Effector memory CD4-positive, alpha-beta T cell (primary cell): Measurements from ENCODE around the gene HIVEP3.

Source experiments
- DNase-seq, 3 donors: peaks; one replicate each; pipeline ENCODE4 v3.0.0-alpha.2; 2020
- H3K27ac ChIP-seq: 2 replicates; pipeline ENCODE4 v1.7.0; 2013; ENCODE audit warnings: mild to moderate bottlenecking, low read length, moderate library complexity; ENCODE audit not compliant: insufficient read depth, poor library complexity, severe bottlenecking
- H3K27me3 ChIP-seq: replicated peaks from 2 replicates; pipeline ENCODE4 v1.7.0; 2013; ENCODE audit warnings: mild to moderate bottlenecking, low read length; ENCODE audit not compliant: insufficient read depth, control insufficient read depth, poor library complexity, severe bottlenecking
- H3K36me3 ChIP-seq: 2 replicates; pipeline ENCODE4 v1.7.0; 2013; ENCODE audit warnings: mild to moderate bottlenecking, low read length, moderate library complexity; ENCODE audit not compliant: control insufficient read depth, insufficient read depth
- H3K4me1 ChIP-seq: 2 replicates; pipeline ENCODE4 v1.7.0; 2013; ENCODE audit warnings: low read length, mild to moderate bottlenecking; ENCODE audit not compliant: control insufficient read depth, insufficient read depth, poor library complexity, severe bottlenecking
- H3K4me3 ChIP-seq: 2 replicates; pipeline ENCODE4 v1.7.0; 2013; ENCODE audit warnings: low read length, low read depth, mild to moderate bottlenecking; ENCODE audit not compliant: insufficient read depth, poor library complexity, severe bottlenecking
- H3K9me3 ChIP-seq: 2 replicates; pipeline ENCODE4 v1.7.0; 2013; ENCODE audit warnings: mild to moderate bottlenecking, low read length, moderate library complexity; ENCODE audit not compliant: control insufficient read depth

HIVEP3 gene

DNA sequence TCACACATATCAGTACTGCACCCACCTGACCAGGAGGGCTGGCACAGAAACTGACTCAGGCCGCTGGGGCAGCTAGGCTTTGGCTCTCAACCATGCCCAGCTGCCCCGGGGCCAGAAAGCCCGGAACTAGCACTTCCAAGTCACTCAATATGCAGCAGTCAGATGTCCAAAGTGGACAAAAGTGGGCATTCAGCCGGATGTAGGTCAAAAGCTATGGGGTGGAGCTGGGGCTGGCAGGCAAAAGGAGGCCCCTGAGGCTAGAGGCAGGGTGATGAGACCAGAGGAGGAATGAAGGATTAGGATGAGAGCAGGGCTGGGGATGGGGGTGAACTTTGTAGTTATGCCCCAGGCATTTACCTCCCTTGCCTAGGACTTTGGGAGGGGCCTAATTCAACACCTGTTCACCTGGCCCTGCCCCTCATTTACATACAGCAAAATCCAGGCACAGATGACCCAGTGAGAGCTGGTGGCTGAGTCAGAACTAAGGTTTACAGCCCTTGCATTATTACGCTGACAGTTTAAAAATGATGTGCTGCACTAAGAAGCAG lies 403.5 kb downstream of the HIVEP3 start:
- peaks cover 4% of the 10 kb centered on the region for H3K4me1 ChIP-seq
- H3K27ac ChIP-seq, result no peak overlapping the region
- H3K36me3 ChIP-seq, result peaks cover 4% of the 10 kb centered on the region
- no peak overlapping the region for H3K4me3 ChIP-seq
- no peaks in the 10 kb centered on the region for H3K27me3 ChIP-seq
- no peaks in the 10 kb centered on the region for H3K9me3 ChIP-seq
- DNase-seq, result no peak

DNA sequence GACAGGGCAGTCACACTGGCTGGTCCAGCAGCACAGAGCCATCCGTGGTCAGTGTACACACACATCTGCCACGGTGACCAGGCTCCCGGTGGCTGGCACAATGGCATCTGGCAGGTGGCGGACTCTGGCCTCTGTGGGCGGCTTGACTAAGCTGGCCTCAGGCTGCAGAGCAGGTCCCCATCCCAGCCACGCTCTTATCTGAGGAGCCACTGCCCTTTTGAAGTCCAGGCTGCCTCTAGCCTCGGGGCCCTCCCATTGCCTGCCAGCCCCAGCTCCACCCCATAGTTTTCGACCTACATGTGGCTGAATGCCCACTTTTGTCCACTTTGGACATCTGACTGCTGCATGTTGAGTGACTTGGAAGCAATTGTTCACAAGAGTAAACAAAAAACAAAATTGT lies 404.3 kb downstream of the HIVEP3 start:
- no peak for DNase-seq
- Histone ChIP-seq H3K4me1 (peaks cover 4% of the 10 kb centered on the region), H3K27ac (no peak overlapping the region), H3K36me3 (peaks cover 4% of the 10 kb centered on the region), H3K9me3 (no peaks in the 10 kb centered on the region), H3K4me3 (no peak overlapping the region), H3K27me3 (no peaks in the 10 kb centered on the region)

DNA sequence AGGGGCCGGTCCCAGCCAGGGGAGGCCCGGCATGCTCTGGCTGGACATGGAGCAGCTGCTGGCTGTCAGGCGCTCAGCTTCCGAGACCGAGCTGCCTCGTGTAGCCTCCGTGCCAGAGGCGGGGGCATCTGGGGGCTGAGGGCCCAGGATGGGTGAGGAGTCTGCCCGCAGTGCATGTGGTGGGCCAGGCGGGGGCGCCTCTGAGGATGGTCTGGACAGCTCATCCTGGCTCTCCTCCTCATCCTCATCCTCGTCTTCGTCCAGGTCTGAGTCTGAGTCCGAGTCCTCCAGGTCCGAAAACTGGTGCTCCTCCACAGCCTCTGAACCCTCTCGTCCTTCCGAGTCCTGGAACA lies 405.4 kb downstream of the HIVEP3 start:
- DNase-seq, result no peak
- Histone ChIP-seq H3K9me3 (no peaks in the 10 kb centered on the region), H3K36me3 (peaks cover 4% of the 10 kb centered on the region), H3K27ac (no peak overlapping the region), H3K4me1 (peaks cover 4% of the 10 kb centered on the region), H3K4me3 (no peak overlapping the region), H3K27me3 (no peaks in the 10 kb centered on the region)

DNA sequence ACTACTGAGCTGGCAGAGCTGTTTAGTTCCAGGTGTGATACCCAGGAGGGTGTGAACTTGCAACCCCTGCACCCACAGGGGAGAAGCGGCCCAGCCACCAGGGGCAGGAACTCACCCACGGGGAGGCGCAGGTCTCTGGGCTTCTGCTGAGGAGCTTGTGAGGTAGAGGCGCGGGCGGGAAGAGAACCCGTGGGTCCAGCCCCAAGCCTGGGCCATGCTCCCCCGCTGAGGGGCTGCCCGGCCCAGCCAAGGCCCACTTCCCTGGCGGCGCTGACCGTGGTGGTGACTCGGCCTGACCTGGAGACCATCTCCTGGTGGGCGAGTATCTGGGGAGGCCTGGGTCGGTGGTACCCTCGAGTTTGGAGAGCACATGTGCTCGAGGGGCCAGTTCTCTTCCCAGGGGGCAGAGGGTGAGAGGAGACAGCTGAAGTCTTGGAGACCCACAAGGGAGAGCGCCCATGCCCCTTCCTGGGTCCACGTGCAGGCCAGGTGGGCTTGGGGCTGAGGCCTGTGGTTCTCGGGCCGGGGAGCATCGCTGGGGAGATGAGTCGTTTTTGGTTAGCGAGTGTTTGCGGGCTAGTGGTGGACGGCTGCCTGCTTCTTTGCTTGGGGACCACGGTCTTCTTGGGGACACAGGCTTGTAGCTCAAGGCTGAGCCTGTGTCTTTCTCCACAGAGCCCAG lies 405.9 kb downstream of the HIVEP3 start:
- peaks cover 4% of the 10 kb centered on the region for H3K4me1 ChIP-seq
- no peak for DNase-seq

DNA sequence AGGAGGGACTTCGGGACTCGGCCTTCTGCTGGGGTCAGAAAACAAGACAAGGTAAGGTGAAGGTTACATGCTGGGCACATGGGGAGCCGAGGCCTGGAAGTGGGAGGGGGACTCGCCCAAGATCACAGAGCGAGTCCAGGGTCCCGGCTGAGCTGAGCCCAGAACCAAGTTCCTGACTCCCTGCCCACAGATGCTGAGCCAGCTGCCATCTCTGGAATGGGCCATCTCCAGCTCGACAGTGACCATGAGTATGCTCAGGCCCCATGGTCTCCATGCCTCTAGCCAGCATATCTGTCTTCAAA lies 407.5 kb downstream of the HIVEP3 start:
- Histone ChIP-seq H3K9me3 (no peaks in the 10 kb centered on the region), H3K4me1 (peaks cover under 1% of the 10 kb centered on the region), H3K27me3 (no peaks in the 10 kb centered on the region), H3K36me3 (peaks cover 4% of the 10 kb centered on the region), H3K27ac (no peak overlapping the region), H3K4me3 (no peak overlapping the region)
- no peak for DNase-seq

More for the DNA sequence above, 405.9 kb downstream of the HIVEP3 start:
- H3K36me3 ChIP-seq, result peaks cover 4% of the 10 kb centered on the region
- no peaks in the 10 kb centered on the region for H3K27me3 ChIP-seq
- H3K27ac ChIP-seq, result no peak overlapping the region
- no peaks in the 10 kb centered on the region for H3K9me3 ChIP-seq
- H3K4me3 ChIP-seq, result no peak overlapping the region

DNA sequence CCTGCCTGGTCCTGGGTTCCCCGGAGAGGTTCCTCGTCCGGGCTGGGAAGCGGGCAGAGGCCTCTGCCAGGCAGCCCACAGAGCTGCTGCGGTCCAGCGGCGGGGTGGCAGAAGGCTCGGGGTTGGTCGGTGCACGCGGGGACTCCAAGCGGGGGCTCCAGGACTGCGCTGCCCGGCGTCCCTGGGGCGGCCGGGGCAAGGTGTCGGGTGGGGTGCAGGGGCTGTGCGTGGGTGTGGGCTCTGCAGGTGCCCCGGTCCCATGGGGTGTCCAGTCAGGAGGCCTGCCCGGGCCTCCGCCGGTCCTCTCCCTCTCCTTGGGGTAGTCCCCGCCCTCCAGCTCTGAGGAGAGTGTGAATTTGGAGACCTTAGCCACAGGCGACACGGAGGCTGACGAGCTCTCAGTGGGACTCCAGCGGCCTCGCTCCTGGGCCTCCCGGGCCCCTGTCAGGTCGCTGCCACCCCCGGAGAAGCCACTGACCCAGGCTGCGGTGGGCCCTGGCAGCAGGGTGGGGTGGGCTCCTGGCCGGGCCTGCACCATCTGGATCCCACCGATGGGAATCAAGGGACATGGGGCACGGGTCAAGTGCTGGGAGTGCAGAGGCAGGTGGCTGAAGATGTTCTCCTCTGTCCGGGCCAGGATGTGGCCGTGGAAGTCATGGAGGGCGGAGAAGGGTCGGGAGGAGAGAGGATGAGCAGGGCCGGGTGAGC lies 408.0 kb downstream of the HIVEP3 start:
- no peaks in the 10 kb centered on the region for H3K27me3 ChIP-seq
- no peak overlapping the region for H3K27ac ChIP-seq
- H3K9me3 ChIP-seq, result no peaks in the 10 kb centered on the region
- peaks cover 4% of the 10 kb centered on the region for H3K36me3 ChIP-seq
- H3K4me1 ChIP-seq, result no peaks in the 10 kb centered on the region
- DNase-seq, result no peak
- no peak overlapping the region for H3K4me3 ChIP-seq

DNA sequence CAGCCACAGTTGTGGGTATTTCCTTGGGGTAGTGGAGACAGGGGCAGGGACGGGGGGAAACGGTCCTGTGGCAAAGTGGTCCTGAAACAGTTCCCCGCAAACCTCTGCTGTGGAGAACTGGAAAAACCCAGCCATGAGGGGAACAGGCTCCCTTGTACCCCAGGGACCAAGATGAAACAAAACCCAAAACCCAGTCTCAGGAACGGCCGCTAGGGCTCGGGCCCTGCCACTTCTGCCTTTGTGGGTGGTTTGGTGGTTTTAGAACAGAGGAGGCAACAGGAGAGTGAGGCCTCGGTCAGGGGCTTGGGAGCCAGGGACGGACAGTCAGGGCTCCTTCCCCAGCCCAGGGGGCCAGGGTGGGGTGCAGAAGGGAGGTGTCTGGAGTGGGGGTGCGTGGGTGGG lies 409.5 kb downstream of the HIVEP3 start:
- H3K9me3 ChIP-seq, result no peaks in the 10 kb centered on the region
- no peaks in the 10 kb centered on the region for H3K4me1 ChIP-seq
- H3K27ac ChIP-seq, result no peak overlapping the region
- DNase-seq, result no peak
- no peak overlapping the region for H3K4me3 ChIP-seq
- H3K27me3 ChIP-seq, result no peaks in the 10 kb centered on the region
- H3K36me3 ChIP-seq, result peaks cover 4% of the 10 kb centered on the region

DNA sequence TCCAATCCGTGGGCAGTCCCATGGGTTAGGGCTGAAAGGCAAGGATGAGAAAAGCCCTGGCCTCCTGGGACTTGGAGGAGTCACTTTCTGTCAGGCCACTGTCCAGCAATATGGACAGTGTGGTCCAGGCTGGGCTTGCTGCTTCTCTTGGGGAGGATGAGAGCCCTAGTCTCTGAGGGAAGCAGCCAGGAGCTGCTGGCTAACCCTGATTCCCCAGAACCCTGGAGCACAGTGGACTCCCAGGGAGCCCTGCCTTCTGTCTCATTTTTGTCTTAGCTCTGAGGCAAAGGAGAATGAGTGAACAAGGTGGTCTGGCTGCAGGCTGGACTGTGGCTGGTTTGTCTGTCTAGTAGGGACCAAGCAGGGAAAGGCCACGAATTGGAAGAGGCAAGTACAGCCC lies 410.4 kb downstream of the HIVEP3 start:
- Histone ChIP-seq H3K4me3 (no peak overlapping the region), H3K27ac (no peak overlapping the region), H3K9me3 (no peaks in the 10 kb centered on the region), H3K4me1 (no peaks in the 10 kb centered on the region), H3K36me3 (peaks cover 4% of the 10 kb centered on the region), H3K27me3 (no peaks in the 10 kb centered on the region)
- no peak for DNase-seq

DNA sequence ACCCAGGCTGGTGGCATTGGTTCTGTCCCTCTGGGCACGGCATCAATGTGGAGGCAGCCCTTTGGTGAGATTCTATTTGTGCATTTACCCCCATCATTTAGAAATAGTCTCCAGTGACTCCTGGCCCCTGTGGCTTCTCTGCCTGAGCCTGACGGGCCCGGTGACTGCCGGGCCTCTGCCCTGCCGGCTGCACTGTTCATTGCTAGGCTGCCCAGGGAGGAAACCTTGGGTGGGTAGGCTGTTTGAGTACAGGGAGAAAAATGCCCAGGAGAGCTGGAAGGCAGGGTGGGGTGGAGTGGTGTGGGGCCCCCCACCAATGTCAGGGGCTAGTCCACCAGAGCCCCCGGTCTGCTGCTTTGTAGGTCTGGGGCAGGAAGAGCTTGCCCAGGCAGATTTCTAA lies 410.9 kb downstream of the HIVEP3 start:
- Histone ChIP-seq H3K4me1 (no peaks in the 10 kb centered on the region), H3K36me3 (peaks cover 4% of the 10 kb centered on the region), H3K27ac (no peak overlapping the region), H3K4me3 (no peak overlapping the region), H3K9me3 (no peaks in the 10 kb centered on the region), H3K27me3 (no peaks in the 10 kb centered on the region)
- DNase-seq, result no peak

DNA sequence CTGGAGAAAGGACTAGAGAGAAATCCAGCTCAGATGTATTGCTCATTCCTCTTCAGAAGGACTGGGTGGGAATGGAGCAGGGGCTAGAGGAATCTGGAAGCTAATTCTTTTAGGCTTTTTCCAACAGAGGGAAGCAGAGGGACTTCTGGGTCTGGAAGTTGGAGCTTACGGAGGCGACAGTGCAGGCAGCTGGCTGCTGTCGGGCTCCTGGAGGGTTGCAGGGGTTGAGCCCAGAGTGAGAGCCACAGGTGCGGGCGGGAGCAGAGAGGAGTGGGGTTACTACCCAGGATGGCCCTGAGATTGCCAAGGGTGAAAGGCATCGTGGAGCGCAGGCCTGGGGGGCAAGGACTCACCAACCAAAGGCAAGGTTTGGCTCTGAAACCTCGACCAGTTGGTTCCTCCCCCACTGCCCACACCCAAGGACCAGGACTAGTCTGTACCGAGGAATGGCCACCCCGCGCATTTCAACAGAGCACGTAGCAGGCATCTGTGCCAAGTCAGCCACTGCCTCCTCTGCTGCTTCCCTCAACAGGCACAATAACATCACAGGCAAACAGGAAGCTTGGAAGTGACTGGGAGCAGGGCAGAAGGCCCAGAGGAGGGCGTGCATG lies 411.5 kb downstream of the HIVEP3 start:
- Histone ChIP-seq H3K4me1 (no peaks in the 10 kb centered on the region), H3K27me3 (no peaks in the 10 kb centered on the region), H3K4me3 (no peak overlapping the region), H3K36me3 (peaks cover 4% of the 10 kb centered on the region), H3K9me3 (no peaks in the 10 kb centered on the region), H3K27ac (no peak overlapping the region)
- DNase-seq, result no peak
